CD4-positive, alpha-beta memory T cell (primary cell): Measurements from ENCODE around the gene SNX10. TPM values are rescaled to one million over a fixed set of nuclear protein-coding genes. Genes with fewer than 3 reads are reported as not detected.

ENCODE experiments used
- CTCF ChIA-PET: fragments of 350-600 bp; sonication (Branson Sonifier 250); formaldehyde crosslinking; loops from one replicate; lab custom pipeline; 2021; ENCODE audit warnings: inconsistent platforms; ENCODE audit not compliant: partially characterized antibody; lab: Charles Lee
- POLR2A ChIA-PET: fragments of 350-600 bp; sonication (Branson Sonifier 250); formaldehyde crosslinking; loops from one replicate; lab custom pipeline; 2021; ENCODE audit not compliant: partially characterized antibody; lab: Charles Lee
- DNase-seq, 5 donors: peaks; one replicate each; pipeline versions ENCODE4 v3.0.0 to v3.0.0-alpha.2; 2020 to 2022; ENCODE audit warnings: mixed read lengths in 1 of 5
- H3K27ac ChIP-seq: one replicate; pipeline ENCODE4 v1.7.0; 2013; ENCODE audit warnings: low read depth, low read length
- H3K27me3 ChIP-seq: 2 replicates; pipeline ENCODE4 v1.7.0; 2013; ENCODE audit warnings: mild to moderate bottlenecking, low read length, moderate library complexity; ENCODE audit not compliant: insufficient read depth
- H3K36me3 ChIP-seq: 2 replicates; pipeline ENCODE4 v1.7.0; 2013; ENCODE audit warnings: mild to moderate bottlenecking, low read length, moderate library complexity; ENCODE audit not compliant: insufficient read depth
- H3K4me1 ChIP-seq: 2 replicates; pipeline ENCODE4 v1.7.0; 2013; ENCODE audit warnings: mild to moderate bottlenecking, low read length, moderate library complexity; ENCODE audit not compliant: insufficient read depth
- H3K4me3 ChIP-seq, 2 donors: one replicate each; pipeline ENCODE4 v1.7.0; 2013; ENCODE audit warnings: low read length in 2 of 2, mild to moderate bottlenecking in 1 of 2
- H3K9me3 ChIP-seq, 2 donors: one replicate each; pipeline ENCODE4 v1.7.0; 2013; ENCODE audit warnings: low read length in 2 of 2, control low read depth in 1 of 2; ENCODE audit not compliant: control insufficient read depth in 1 of 2
- H3K27ac Mint-ChIP-seq, 7 donors: one replicate each; pipeline ENCODE4 v1.8.0; 2020 to 2021; ENCODE audit warnings: mixed read lengths in 7 of 7, mild to moderate bottlenecking in 6 of 7, inconsistent platforms in 3 of 7, moderate library complexity in 3 of 7
- H3K27me3 Mint-ChIP-seq, 2 donors: one replicate each; pipeline ENCODE4 v1.8.0; 2020 to 2021; ENCODE audit warnings: mixed read lengths in 2 of 2
- H3K36me3 Mint-ChIP-seq, 2 donors: one replicate each; pipeline ENCODE4 v1.8.0; 2020 to 2021; ENCODE audit warnings: mixed read lengths in 2 of 2, inconsistent platforms in 1 of 2, mild to moderate bottlenecking in 1 of 2
- H3K4me1 Mint-ChIP-seq, 4 donors: one replicate each; pipeline ENCODE4 v1.8.0; 2020 to 2021; ENCODE audit warnings: mixed read lengths in 4 of 4, mild to moderate bottlenecking in 1 of 4
- H3K4me3 Mint-ChIP-seq, 8 donors: one replicate each; pipeline ENCODE4 v1.8.0; 2020 to 2021; ENCODE audit warnings: mixed read lengths in 8 of 8, mild to moderate bottlenecking in 7 of 8, moderate library complexity in 6 of 8, inconsistent platforms in 3 of 8
- H3K9me3 Mint-ChIP-seq, 8 donors: one replicate each; pipeline ENCODE4 v1.8.0; 2020 to 2021; ENCODE audit warnings: mixed read lengths in 8 of 8, mild to moderate bottlenecking in 5 of 8, inconsistent platforms in 3 of 8, moderate library complexity in 1 of 8
- intact Hi-C: fragments of 100-400 bp; cut with micrococcal nuclease; formaldehyde crosslinking; loops from one replicate; pipeline ENCODE4 v1.15.1; 2023
- polyA plus RNA-seq, 2 donors: library from polyadenylated mRNA; unstranded; fragments of 300-500 nt; fragmentation: Illumina TruSeq; gene quantifications; one replicate each; pipeline ENCODE4 v1.2.3, GENCODE V29; 2021
- total RNA-seq, 2 experiments: library from RNA; stranded (reverse); gene quantifications; one replicate each; pipeline ENCODE4 v1.2.3, GENCODE V29; 2021

SNX10 gene
- total and polyA plus RNA-seq, 4 experiments from 2014 or later = 8.4 to 26.4 (median 16.5) TPM

GRCh38 chr7:26419198-26419597 lies 127.5 kb downstream of the SNX10 start:
- POLR2A ChIA-PET = no interaction called here
- intact Hi-C loops = no loop called here

GRCh38 chr7:26420422-26421019 lies 128.9 kb downstream of the SNX10 start:
- Mint-ChIP-seq H3K36me3 (no peaks in the 10 kb centered on the region), H3K27me3 (peaks cover 2 to 15% of the 10 kb centered on the region in 2 donors), H3K4me3 (no peak overlapping the region), H3K27ac (no peak overlapping the region), H3K4me1 (no peaks in the 10 kb centered on the region), H3K9me3 (peaks cover 0 to 2% (median 0%) of the 10 kb centered on the region in 8 donors)
- Histone ChIP-seq H3K4me3 (no peak overlapping the region), H3K9me3 (no peaks in the 10 kb centered on the region), H3K27ac (no peak overlapping the region), H3K36me3 (no peaks in the 10 kb centered on the region), H3K27me3 (no peaks in the 10 kb centered on the region), H3K4me1 (no peaks in the 10 kb centered on the region)
- DNase-seq = no peak
- intact Hi-C loops = no loop called here
- ChIA-PET POLR2A (no interaction called here), CTCF (interaction anchor here (1.0 to 1.5 kb wide), 2 partner anchors 9 to 11 kb away, joined by 3 read pairs; no protein-coding TSS in a partner anchor)

More at GRCh38 chr7:26419198-26419597, 127.5 kb downstream of the SNX10 start:
- no peak overlapping the region for H3K4me3 Mint-ChIP-seq
- H3K9me3 ChIP-seq = no peaks in the 10 kb centered on the region
- no peaks in the 10 kb centered on the region for H3K27me3 ChIP-seq
- H3K4me1 ChIP-seq = no peaks in the 10 kb centered on the region
- no peak for DNase-seq
- CTCF ChIA-PET = no interaction called here
- H3K36me3 Mint-ChIP-seq = no peaks in the 10 kb centered on the region
- no peak overlapping the region for H3K27ac ChIP-seq
- peaks cover 2 to 19% of the 10 kb centered on the region in 2 donors for H3K27me3 Mint-ChIP-seq
- H3K27ac Mint-ChIP-seq = no peak overlapping the region
- no peaks in the 10 kb centered on the region for H3K36me3 ChIP-seq
- H3K4me3 ChIP-seq = no peak overlapping the region
- H3K9me3 Mint-ChIP-seq = no peaks in the 10 kb centered on the region
- H3K4me1 Mint-ChIP-seq = no peaks in the 10 kb centered on the region

- Mint-ChIP-seq H3K4me1 (no peaks in the 10 kb centered on the region), H3K27ac (no peak overlapping the region), H3K4me3 (no peak overlapping the region), H3K27me3 (peaks cover 2 to 12% of the 10 kb centered on the region in 2 donors), H3K9me3 (peaks cover 0 to 2% (median 0%) of the 10 kb centered on the region in 8 donors), H3K36me3 (no peaks in the 10 kb centered on the region)
- Histone ChIP-seq H3K9me3 (no peaks in the 10 kb centered on the region), H3K4me1 (no peaks in the 10 kb centered on the region), H3K4me3 (no peak overlapping the region), H3K27ac (no peak overlapping the region), H3K27me3 (no peaks in the 10 kb centered on the region), H3K36me3 (no peaks in the 10 kb centered on the region)
- ChIA-PET POLR2A (no interaction called here), CTCF (no interaction called here)
- DNase-seq = no peak
- intact Hi-C loops = no loop called here
Observed at GRCh38 chr7:26422761-26423160, 131.1 kb downstream of the SNX10 start.

GRCh38 chr7:26423436-26423835 lies 131.8 kb downstream of the SNX10 start:
- no peak overlapping the region for H3K4me3 ChIP-seq
- CTCF ChIA-PET = no interaction called here
- no peak overlapping the region for H3K27ac ChIP-seq
- POLR2A ChIA-PET = no interaction called here
- H3K27me3 Mint-ChIP-seq = peaks cover 2 to 6% of the 10 kb centered on the region in 2 donors
- H3K36me3 ChIP-seq = no peaks in the 10 kb centered on the region
- no peak overlapping the region for H3K27ac Mint-ChIP-seq
- no peaks in the 10 kb centered on the region for H3K4me1 Mint-ChIP-seq
- H3K4me3 Mint-ChIP-seq = no peak overlapping the region
- DNase-seq = no peak
- no peaks in the 10 kb centered on the region for H3K4me1 ChIP-seq
- no peaks in the 10 kb centered on the region for H3K36me3 Mint-ChIP-seq
- no peaks in the 10 kb centered on the region for H3K27me3 ChIP-seq
- intact Hi-C loops = no loop called here
- no peaks in the 10 kb centered on the region for H3K9me3 ChIP-seq
- H3K9me3 Mint-ChIP-seq = peaks cover 0 to 2% (median 0%) of the 10 kb centered on the region in 8 donors

Other genes with a start within 250 kb of the SNX10 start
- 1 to 10 TPM; 7.5 to 7.9 TPM for gene NFE2L3, start 139.7 kb upstream of the SNX10 start, total RNA-seq
- 1 to 10 TPM; 7.9 to 9.6 TPM for gene NFE2L3, start 139.7 kb upstream of the SNX10 start, polyA plus RNA-seq
- 100 to 1,000 TPM; 450 to 466 TPM for gene HNRNPA2B1, start 91.1 kb upstream of the SNX10 start, total RNA-seq
- gene HNRNPA2B1, start 91.1 kb upstream of the SNX10 start, polyA plus RNA-seq = 100 to 1,000 TPM; 475 to 700 TPM
- gene CBX3, start 90.1 kb upstream of the SNX10 start, total RNA-seq = 100 to 1,000 TPM; 160 to 173 TPM
- 100 to 1,000 TPM; 105 to 180 TPM for gene CBX3, start 90.1 kb upstream of the SNX10 start, polyA plus RNA-seq